Measurements from ENCODE around the gene SLC6A19.

DNA sequence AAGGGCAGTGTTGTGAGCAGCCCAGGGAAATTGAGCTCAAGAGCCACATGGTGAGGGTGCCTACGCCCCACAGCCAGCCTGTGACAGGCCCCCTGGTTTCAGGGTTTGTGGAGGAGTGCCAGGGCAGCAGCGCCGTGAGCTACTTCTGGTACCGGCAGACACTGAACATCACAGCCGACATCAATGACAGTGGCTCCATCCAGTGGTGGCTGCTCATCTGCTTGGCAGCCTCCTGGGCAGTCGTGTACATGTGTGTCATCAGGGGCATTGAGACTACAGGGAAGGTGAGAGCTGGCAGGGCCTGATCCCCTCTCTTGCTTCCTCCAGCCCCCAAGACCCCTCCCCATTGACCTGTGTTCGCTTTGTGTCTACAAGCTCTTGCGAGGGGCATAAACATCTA lies 34.0 kb downstream of the SLC6A19 start:
- TF ChIP-seq, protein P1, sequence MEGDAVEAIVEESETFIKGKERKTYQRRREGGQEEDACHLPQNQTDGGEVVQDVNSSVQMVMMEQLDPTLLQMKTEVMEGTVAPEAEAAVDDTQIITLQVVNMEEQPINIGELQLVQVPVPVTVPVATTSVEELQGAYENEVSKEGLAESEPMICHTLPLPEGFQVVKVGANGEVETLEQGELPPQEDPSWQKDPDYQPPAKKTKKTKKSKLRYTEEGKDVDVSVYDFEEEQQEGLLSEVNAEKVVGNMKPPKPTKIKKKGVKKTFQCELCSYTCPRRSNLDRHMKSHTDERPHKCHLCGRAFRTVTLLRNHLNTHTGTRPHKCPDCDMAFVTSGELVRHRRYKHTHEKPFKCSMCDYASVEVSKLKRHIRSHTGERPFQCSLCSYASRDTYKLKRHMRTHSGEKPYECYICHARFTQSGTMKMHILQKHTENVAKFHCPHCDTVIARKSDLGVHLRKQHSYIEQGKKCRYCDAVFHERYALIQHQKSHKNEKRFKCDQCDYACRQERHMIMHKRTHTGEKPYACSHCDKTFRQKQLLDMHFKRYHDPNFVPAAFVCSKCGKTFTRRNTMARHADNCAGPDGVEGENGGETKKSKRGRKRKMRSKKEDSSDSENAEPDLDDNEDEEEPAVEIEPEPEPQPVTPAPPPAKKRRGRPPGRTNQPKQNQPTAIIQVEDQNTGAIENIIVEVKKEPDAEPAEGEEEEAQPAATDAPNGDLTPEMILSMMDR (IDR thresholded peaks at IDR 0.05) = no peak
- TF ChIP-seq POLR2AphosphoS5 (IDR thresholded peaks at IDR 0.05; ENCODE audit: insufficient read depth in 1 of 2, low read depth in 1 of 2) (no peak), POLR2A (IDR thresholded peaks at IDR 0.05) (no peak)
